ENCODE measurements around the gene GOLGA8A.
A peak's percentile ranks its signal among the peaks of the same experiment; 100 is the strongest.
"Not testable (repeated sequence)": the region's sequence is repeated elsewhere in the genome, so short reads cannot be mapped to it uniquely, and the experiment has no call there.

GOLGA8A gene

GRCh38 chr15:34437687-34438086 lies at the start of gene GOLGA8A:
Gene GOLGA8A (minus strand): TSS chr15:34437808. CDS start chr15:34389691, 48,117 bp downstream.
- peak; percentile 24 for DNase-seq (ENCODE audit: low read depth)

GRCh38 chr15:34483644-34484043 lies 46.0 kb upstream of the GOLGA8A start:
- no peak for DNase-seq (ENCODE audit: low read depth)

GRCh38 chr15:34481370-34481769 lies 43.8 kb upstream of the GOLGA8A start:
- no peak for DNase-seq (ENCODE audit: low read depth)

GRCh38 chr15:34473840-34474239 lies 36.2 kb upstream of the GOLGA8A start:
- DNase-seq (ENCODE audit: low read depth), result no peak

GRCh38 chr15:34472947-34473346 lies 35.3 kb upstream of the GOLGA8A start:
- no peak for DNase-seq (ENCODE audit: low read depth)

GRCh38 chr15:34470892-34471291 lies 33.3 kb upstream of the GOLGA8A start:
- no peak for DNase-seq (ENCODE audit: low read depth)

- no peak for DNase-seq (ENCODE audit: low read depth)
Observed at GRCh38 chr15:34470091-34470490, 32.5 kb upstream of the GOLGA8A start.

GRCh38 chr15:34461730-34462129 lies 24.1 kb upstream of the GOLGA8A start:
- DNase-seq (ENCODE audit: low read depth), result no peak

- DNase-seq (ENCODE audit: low read depth), result no peak
Observed at GRCh38 chr15:34460451-34460850, 22.8 kb upstream of the GOLGA8A start.

GRCh38 chr15:34456658-34457057 lies 19.1 kb upstream of the GOLGA8A start:
- no peak for DNase-seq (ENCODE audit: low read depth)

GRCh38 chr15:34442891-34443290 lies 5.3 kb upstream of the GOLGA8A start:
- DNase-seq (ENCODE audit: low read depth), result no peak

- no peak for DNase-seq (ENCODE audit: low read depth)
Observed at GRCh38 chr15:34439878-34440277, 2.3 kb upstream of the GOLGA8A start.

GRCh38 chr15:34436956-34437442 lies 609 bp downstream of the GOLGA8A start:
- no peak for DNase-seq (ENCODE audit: low read depth)

- DNase-seq (ENCODE audit: low read depth), result no peak
Observed at GRCh38 chr15:34436126-34436955, 1.3 kb downstream of the GOLGA8A start.

GRCh38 chr15:34435658-34436057 lies 1.9 kb downstream of the GOLGA8A start:
- no peak for DNase-seq (ENCODE audit: low read depth)

GRCh38 chr15:34434627-34435305 lies 2.8 kb downstream of the GOLGA8A start:
- no peak for DNase-seq (ENCODE audit: low read depth)

- not testable (repeated sequence) for DNase-seq (ENCODE audit: low read depth)
Observed at GRCh38 chr15:34433956-34434626, 3.5 kb downstream of the GOLGA8A start.

- not testable (repeated sequence) for DNase-seq (ENCODE audit: low read depth)
Observed at GRCh38 chr15:34430642-34431041, 7.0 kb downstream of the GOLGA8A start.

- DNase-seq (ENCODE audit: low read depth), result not testable (repeated sequence)
Observed at GRCh38 chr15:34423425-34424090, 14.1 kb downstream of the GOLGA8A start.

- DNase-seq (ENCODE audit: low read depth), result not testable (repeated sequence)
Observed at GRCh38 chr15:34420953-34421352, 16.7 kb downstream of the GOLGA8A start.

- not testable (repeated sequence) for DNase-seq (ENCODE audit: low read depth)
Observed at GRCh38 chr15:34418435-34418834, 19.2 kb downstream of the GOLGA8A start.

GRCh38 chr15:34409511-34409910 lies 28.1 kb downstream of the GOLGA8A start:
- not testable (repeated sequence) for DNase-seq (ENCODE audit: low read depth)

Measured in stromal cell of bone marrow (primary cell).